GM12874 (cell line): ENCODE results near the gene KLHL29.

Experiments used
- CTCF ChIP-seq: IDR thresholded peaks from 2 replicates; pipeline ENCODE4 v1.5.1; 2011; ENCODE audit warnings: low read depth, mild to moderate bottlenecking, control low read depth, low read length, moderate library complexity; ENCODE audit not compliant: insufficient read depth

Gene KLHL29

GRCh38 chr2:23753291-23754010, 368.5 kb downstream of the KLHL29 start:
- no peak for TF ChIP-seq CTCF

GRCh38 chr2:23754970-23755369, 370.0 kb downstream of the KLHL29 start:
- no peak for TF ChIP-seq CTCF

GRCh38 chr2:23756593-23757292, 371.8 kb downstream of the KLHL29 start:
- no peak for TF ChIP-seq CTCF

- TF ChIP-seq CTCF: no peak
Measured at GRCh38 chr2:23757686-23758433, 372.9 kb downstream of the KLHL29 start.
